NCI-H1105 (cell line): ENCODE data around the gene HSPA6.
"Not testable (repeated sequence)": the region's sequence is repeated elsewhere in the genome, so short reads cannot be mapped to it uniquely, and the experiment has no call there.

Experiments
- DNase-seq: peaks from one replicate; lab custom pipeline; 2025; lab: John Stamatoyannopoulos, UW

HSPA6 gene

GRCh38 chr1:161523817-161524741, at the start of gene HSPA6:
Gene HSPA6, plus strand, starts transcription at chr1:161524540. Its CDS starts 119 bp downstream, at chr1:161524659.
- peak; percentile 51 for DNase-seq

- DNase-seq = not testable (repeated sequence)
These were observed 46.6 kb upstream of the HSPA6 start for GRCh38 chr1:161477711-161478110.

DNA sequence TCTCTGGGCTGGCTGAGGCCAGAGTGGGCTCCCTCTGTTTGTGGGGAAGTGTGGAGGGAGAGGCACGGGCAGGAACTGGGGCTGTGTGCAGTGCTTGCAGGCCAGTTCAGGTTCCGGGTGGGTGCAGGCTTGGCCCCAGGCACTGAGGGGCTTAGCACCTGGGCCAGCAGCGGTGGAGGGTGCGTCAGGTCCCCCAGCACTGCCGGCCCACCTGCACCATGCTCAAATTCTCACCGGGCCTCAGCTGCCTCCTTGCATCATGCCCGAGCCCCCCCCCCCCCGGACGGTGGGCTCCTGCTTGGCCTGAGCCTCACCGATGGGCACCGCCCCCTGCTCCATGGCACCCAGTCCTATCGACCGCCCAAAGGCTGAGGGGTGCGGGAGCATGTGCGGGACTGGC, 45.4 kb upstream of the HSPA6 start:
- no peak for DNase-seq

DNA sequence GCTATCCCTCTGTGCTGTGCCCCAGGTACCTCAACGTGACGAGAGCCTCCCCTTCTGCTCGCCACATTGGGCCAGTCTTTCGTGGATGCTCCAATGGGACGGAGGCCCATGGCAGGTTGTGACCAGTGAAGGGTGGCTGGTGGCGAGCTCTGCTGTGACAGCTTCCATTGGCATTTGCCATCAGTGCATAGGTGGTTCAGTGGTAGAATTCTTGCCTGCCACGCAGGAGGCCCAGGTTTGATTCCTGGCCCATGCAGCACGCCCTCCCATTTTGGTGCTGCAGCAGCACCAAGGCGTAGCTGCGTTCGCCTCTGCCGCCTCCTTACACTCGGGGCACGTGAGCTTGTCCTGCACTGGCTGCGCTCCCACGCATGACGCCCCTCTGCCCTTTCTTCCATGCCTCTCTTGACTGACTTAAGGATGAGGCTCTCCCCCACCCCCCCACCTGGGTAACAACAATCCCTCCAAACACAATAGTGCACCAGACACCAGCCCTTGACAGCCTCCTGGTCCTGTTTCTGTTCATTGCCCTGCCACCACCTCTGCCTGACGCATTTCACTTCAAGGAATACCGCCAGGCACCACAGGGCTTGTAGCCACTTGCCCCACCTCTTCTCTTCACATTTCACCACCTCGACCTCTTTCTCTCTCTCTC, 43.8 kb upstream of the HSPA6 start:
- no peak for DNase-seq

GRCh38 chr1:161481624-161482392, 42.5 kb upstream of the HSPA6 start:
- no peak for DNase-seq

- no peak for DNase-seq
These were observed 41.7 kb upstream of the HSPA6 start for GRCh38 chr1:161482610-161483009.

GRCh38 chr1:161483361-161483760, 41.0 kb upstream of the HSPA6 start:
- DNase-seq = no peak

- DNase-seq = no peak
These were observed 39.7 kb upstream of the HSPA6 start for GRCh38 chr1:161484613-161485012.

DNA sequence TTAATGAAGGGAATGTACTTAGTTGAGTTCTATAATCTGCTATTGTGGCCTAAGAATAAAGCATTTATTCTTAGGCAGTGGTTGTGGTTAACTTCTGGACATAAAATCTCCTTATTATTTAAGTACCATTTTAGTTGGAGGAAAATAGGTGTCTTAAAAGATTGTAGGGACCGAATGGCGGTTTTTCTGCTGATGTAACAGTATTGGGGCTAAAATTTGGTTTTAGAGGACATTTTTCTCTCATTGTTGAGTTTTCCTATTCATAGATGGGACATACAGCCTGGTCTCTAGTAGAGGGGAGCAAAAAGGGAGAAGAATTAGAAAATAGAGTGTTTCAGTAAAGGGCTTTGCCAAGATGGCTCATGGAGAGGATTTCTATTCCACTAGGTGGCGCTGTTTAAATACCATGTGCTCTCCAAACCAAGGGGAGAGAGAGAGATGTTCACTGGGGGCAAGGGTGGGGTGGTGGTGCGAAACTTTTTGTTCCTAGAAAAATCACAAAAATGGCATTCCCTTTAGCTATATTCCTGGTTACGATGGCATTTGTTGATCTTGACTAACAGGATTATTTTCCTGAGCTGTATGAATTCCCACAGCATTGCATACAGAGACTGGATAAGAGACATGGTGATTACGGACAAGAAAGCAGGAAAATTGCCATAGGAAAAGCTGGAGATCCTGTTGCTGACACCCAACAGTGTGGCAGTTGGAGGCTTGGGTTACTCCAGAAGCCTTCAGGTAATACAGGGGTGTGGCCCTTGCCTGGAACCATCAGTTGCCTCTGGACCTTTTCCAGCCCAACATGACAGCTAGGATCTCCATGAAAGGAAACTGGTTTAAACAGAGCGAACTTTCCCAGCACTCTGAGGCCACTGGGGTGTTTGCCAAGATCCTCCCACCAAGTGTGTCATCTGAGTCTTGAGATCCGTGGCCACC, 37.3 kb upstream of the HSPA6 start:
- peak; percentile 67 for DNase-seq

DNA sequence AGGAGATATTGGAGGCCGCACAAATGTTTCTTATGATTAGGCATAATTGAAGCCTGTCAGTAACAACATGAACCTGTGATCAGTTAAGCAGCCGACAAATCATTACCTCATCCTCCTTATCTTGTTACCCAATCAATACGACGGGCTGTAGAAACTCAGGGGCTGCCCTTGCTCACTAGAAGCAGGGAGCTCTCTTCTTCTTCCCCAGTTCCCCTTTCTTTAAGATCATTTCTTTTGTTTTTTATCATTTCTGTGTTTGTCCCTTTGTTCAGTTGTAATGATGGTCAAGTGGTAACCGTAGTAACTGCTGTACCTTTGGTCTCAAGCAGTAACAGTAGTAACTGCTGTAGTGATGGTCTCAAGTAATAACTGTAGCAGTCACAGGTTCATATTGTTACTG, 32.9 kb upstream of the HSPA6 start:
- no peak for DNase-seq

DNA sequence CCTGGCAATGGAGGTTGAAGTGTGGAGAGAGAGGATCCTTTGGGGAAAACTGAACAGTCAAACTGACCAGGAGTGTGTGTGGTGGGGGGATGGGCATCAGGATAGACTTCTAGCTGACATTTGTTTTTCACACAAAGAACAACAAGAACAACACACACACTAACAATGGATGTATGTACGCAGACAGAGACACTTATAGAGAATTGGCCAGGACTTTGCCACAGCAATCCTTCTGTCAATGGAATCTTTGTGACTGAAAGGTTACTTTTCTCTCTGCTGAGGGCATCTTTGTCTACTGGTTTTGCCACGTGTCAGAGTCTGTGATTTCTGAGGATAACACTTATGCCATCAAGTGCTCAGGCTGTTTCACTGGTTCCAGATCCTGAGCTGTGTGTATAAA, 31.5 kb upstream of the HSPA6 start:
- DNase-seq = no peak

GRCh38 chr1:161494091-161494735, 30.1 kb upstream of the HSPA6 start:
- DNase-seq = no peak

GRCh38 chr1:161495490-161495889, 28.9 kb upstream of the HSPA6 start:
- no peak for DNase-seq

DNA sequence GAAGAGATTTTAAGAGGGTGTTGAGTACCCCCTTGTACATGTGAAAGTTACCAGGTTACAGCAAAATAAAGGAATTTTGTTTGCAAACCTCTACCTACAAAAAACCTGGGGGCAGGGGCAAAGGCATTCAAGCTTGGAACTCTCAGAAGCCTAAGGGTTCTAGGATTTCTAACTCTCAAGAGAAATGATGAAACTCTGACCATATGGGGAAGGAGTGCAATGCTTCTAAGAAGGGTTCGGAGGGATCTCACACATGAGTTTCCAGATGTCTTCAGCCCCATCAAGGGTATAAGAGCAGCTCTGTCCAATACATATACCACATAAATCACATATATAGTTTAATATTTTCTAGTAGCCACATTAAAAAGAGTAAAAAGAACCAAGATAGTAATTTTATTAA, 26.4 kb upstream of the HSPA6 start:
- no peak for DNase-seq

DNA sequence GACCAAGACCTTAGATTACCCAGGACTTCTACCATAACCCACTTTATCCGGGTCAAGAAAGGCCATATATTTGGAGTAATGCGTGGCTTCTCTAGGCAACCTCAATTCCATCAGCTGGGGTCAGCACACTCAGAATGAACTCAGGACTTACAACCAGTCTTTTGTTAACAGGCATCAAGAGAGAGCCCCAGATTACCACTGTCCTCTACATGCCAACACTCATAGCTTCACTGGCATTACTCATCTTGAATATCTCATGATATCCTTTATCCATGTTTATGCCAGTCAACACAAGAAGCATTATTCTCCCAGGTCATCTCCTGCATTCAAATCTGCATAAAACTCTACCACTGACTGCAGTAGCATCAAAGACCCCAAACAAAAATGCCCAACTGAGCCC, 25.7 kb upstream of the HSPA6 start:
- DNase-seq = no peak

DNA sequence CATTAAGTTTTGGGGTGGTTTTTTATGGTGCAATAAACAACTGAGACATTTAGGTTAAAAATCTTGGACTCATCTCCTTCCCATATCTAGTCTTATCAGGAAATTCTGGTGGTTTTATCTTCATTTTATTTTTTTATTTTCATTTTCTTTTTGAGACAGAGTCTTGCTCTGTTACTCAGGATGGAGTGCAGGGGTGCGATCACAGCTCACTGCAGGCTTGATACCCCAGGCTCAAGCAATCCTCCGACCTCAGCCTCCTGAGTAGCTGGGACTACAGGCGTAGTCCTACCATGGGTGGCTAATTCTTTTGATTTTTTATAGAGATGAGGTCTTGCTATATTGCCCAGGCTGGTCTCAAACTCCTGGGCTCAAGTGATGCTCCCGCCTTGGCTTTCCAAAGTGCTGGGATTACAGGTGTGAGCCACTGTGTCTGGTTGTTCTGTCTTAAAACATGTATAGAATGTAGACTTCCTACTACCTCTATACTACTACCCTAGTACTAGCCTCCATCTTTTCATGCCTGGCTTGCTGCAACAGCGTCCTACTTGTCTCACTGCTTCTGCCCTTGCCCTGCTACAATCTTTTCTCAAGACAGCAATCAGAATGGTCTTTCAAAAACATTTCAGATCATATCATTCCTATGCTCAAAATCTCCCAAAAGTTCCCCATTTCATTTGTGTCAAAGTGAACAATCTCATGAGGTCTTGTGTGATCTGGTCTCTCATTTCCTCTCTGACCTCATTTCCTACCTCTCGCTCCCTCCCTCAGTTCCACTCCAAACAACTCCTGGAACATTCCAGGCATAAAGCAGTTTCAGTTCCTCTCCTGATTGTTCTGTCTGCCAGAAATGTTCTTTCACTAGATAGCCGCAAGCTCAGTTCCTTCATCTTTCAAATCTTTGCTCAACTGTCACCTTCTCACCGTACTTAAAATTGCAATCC, 25.0 kb upstream of the HSPA6 start:
- no peak for DNase-seq

- DNase-seq = no peak
These were observed 23.1 kb upstream of the HSPA6 start for GRCh38 chr1:161501234-161501633.

DNA sequence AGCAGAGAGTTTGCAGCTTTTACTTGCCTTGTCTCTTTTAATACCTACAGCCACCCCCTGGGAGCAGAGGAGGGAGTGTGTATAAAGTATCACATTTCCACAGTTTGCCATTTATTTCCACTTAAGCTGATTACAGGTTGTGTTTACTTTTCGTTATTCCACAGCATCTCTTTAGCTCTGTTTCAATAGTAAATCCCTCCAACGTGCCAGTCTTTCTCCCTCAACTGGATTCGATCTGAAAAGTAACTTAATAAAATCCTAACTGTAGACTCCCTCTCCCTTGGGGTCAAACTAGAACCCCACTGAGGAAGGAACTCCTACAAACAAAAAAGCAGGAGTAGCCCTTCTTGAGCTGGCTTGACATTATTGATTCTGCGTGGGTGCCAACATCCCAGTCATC, 22.2 kb upstream of the HSPA6 start:
- DNase-seq = peak; percentile 45

DNA sequence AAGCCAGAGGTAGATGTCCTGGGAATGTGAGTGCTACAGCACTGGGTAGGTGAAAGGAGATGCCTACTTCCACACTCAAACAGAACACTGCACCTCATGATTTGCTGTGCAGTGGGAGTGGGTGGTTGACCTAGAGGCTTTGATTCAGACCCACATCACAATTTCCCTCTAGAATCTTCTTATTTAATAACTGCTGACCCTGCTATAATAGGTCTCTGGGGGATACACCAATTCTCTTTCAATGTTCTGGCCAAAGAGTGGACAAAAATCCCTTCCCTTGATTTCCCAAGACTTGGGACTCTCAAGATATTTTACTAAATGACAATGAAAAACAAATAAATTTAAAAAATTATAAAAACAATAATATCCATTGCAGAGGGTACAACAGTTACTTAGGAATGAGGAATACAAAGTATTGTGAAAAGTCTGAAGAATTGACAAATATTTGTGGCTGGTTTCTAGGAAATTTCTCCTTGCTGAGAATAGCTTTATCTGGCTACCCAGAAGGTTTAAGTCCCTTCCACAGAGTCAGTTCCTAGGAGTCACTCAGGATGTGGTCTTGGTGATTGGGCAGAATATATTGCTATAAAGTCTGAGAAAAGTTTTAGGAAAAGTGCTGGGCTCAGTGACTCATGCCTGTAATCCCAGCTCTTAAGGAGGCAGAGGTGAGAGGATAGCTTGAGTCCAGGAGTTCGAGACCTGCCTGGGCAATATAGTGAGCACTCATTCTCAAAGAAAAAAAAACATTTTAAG, 21.5 kb upstream of the HSPA6 start:
- DNase-seq = no peak
